Measurements from ENCODE around the gene TAGLN. TPM values are rescaled to one million over a fixed set of nuclear protein-coding genes. Genes with fewer than 3 reads are reported as not detected.

TAGLN gene
- total and polyA plus RNA-seq, 2 donors (not counting 1 experiment from before 2014, with no cell fraction given), result 17.9 to 51.8 TPM

DNA sequence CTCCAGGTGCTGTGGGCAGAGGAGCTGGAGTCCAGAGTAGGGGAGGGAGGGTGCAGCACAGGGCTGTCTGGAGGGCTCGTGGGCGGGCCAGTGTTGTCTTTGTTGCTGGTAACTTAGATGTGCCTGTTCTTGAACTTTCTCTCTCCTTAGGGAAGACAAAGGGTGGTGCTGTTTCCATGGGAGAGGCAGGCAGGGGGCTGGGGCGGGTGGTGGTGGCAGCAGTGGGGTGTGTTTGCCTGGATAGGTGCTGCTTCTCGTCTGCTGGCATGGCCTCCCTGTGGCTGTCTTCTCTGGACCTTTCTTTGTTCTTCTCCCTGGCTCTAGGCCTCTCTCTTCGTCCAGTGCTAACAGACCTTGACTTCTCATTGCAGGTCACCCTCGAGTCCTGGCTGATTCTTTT lies 12.2 kb upstream of the TAGLN start:
- peak overlapping the region; percentile 98 for H3K27ac Mint-ChIP-seq
- peaks cover 56 to 71% of the 10 kb centered on the region in 2 donors for H3K4me1 ChIP-seq (ENCODE audit: control insufficient read depth in 2 of 2, insufficient read depth in 2 of 2, low read length in 2 of 2)

DNA sequence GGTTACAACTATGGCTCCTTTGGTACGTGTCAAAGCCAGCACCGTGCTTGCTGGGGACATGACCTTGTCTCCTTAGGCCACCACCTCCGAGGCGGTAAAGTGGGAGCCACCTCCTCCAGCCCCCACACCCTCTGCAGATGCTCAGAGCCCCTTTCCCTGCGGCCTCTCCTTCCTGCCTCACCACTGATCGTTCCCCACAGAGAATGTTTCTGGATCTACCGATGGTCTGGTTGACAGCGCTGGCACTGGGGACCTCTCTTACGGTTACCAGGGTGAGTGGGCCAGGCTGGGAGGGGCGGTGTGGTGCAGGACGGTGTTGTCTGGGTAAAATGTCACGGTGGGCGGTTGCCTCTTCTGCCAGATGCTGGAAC lies 11.8 kb upstream of the TAGLN start:
- Histone ChIP-seq H3K79me2 (ENCODE audit: control insufficient read depth, insufficient read depth, low read length) (peaks cover 52% of the 10 kb centered on the region), H3K36me3 (replicated peaks in 1 of 2; ENCODE audit: control extremely low read depth in 1 of 2, control insufficient read depth in 1 of 2, extremely low read depth in 1 of 2, insufficient read depth in 2 of 2, low read length in 1 of 2) (peaks cover 0 to 62% of the 10 kb centered on the region in 2 experiments), H3K27me3 (replicated peaks in 1 of 4; ENCODE audit: control extremely low read depth in 1 of 4, control insufficient read depth in 3 of 4, insufficient read depth in 4 of 4, low read length in 3 of 4) (no peaks in the 10 kb centered on the region), H3K4me3 (ENCODE audit: control extremely low read depth in 1 of 5, extremely low read depth in 1 of 5, insufficient read depth in 1 of 5, low read depth in 2 of 5, low read length in 4 of 5) (peak overlapping the region in 1 of 5 experiments; percentile 56), H3K4me2 (replicated peaks; ENCODE audit: low read depth, low read length, poor library complexity, severe bottlenecking) (peak overlapping the region; percentile 73), H4K20me1 (ENCODE audit: control insufficient read depth, insufficient read depth, low read length, poor library complexity, severe bottlenecking) (no peaks in the 10 kb centered on the region), H3K4me1 (ENCODE audit: control insufficient read depth in 2 of 2, insufficient read depth in 2 of 2, low read length in 2 of 2) (peaks cover 56 to 72% of the 10 kb centered on the region in 2 donors), H2AFZ (ENCODE audit: insufficient read depth, low read depth, low read length, poor library complexity, severe bottlenecking) (no peak overlapping the region), H3K9me3 (ENCODE audit: control extremely low read depth in 1 of 3, control insufficient read depth in 2 of 3, insufficient read depth in 1 of 3, low read length in 2 of 3) (no peaks in the 10 kb centered on the region), H3K9ac (ENCODE audit: low read length) (no peak overlapping the region), H3K27ac (ENCODE audit: low read length in 2 of 2) (peak overlapping the region; percentile 90 to 91)
- ChIA-PET POLR2A (no interaction called here), CTCF (no interaction called here)
- intact Hi-C loops (cut with micrococcal nuclease), result no loop called here
- WGBS (ENCODE audit: insufficient coverage), result 93% methylated on average over 7 of the region's 13 CpGs
- Mint-ChIP-seq H3K4me1 (peaks cover 73% of the 10 kb centered on the region), H3K4me3 (peak overlapping the region; percentile 68), H3K27me3 (no peaks in the 10 kb centered on the region), H3K9me3 (ENCODE audit: insufficient read depth) (no peaks in the 10 kb centered on the region), H3K27ac (peak overlapping the region; percentile 98)
- DNase-seq (no peak), ATAC-seq (ENCODE audit: low read depth) (no peak)
- no peak for TF ChIP-seq EZH2 (IDR thresholded peaks at IDR 0.05; ENCODE audit: borderline replicate concordance, insufficient read depth, low read depth, low read length, poor library complexity, severe bottlenecking)
- TF ChIP-seq, protein P1, sequence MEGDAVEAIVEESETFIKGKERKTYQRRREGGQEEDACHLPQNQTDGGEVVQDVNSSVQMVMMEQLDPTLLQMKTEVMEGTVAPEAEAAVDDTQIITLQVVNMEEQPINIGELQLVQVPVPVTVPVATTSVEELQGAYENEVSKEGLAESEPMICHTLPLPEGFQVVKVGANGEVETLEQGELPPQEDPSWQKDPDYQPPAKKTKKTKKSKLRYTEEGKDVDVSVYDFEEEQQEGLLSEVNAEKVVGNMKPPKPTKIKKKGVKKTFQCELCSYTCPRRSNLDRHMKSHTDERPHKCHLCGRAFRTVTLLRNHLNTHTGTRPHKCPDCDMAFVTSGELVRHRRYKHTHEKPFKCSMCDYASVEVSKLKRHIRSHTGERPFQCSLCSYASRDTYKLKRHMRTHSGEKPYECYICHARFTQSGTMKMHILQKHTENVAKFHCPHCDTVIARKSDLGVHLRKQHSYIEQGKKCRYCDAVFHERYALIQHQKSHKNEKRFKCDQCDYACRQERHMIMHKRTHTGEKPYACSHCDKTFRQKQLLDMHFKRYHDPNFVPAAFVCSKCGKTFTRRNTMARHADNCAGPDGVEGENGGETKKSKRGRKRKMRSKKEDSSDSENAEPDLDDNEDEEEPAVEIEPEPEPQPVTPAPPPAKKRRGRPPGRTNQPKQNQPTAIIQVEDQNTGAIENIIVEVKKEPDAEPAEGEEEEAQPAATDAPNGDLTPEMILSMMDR (IDR thresholded peaks at IDR 0.05), result no peak

More for the DNA sequence above, 12.2 kb upstream of the TAGLN start:
- no peak overlapping the region for H3K9ac ChIP-seq (ENCODE audit: low read length)
- ATAC-seq (ENCODE audit: low read depth) (no peak), DNase-seq (no peak)
- Mint-ChIP-seq H3K4me3 (peak overlapping the region; percentile 68), H3K4me1 (peaks cover 69% of the 10 kb centered on the region), H3K9me3 (ENCODE audit: insufficient read depth) (no peaks in the 10 kb centered on the region), H3K27me3 (no peaks in the 10 kb centered on the region)
- H4K20me1 ChIP-seq (ENCODE audit: control insufficient read depth, insufficient read depth, low read length, poor library complexity, severe bottlenecking), result no peaks in the 10 kb centered on the region
- H3K27ac ChIP-seq (ENCODE audit: low read length in 2 of 2), result peak overlapping the region; percentile 90 to 91
- CTCF ChIA-PET, result no interaction called here
- intact Hi-C loops (cut with micrococcal nuclease), result no loop called here
- peaks cover 49% of the 10 kb centered on the region for H3K79me2 ChIP-seq (ENCODE audit: control insufficient read depth, insufficient read depth, low read length)
- H3K4me2 ChIP-seq (replicated peaks; ENCODE audit: low read depth, low read length, poor library complexity, severe bottlenecking), result peak overlapping the region; percentile 73
- TF ChIP-seq, protein P1 (IDR thresholded peaks at IDR 0.05), result no peak
- no peak for TF ChIP-seq EZH2 (IDR thresholded peaks at IDR 0.05; ENCODE audit: borderline replicate concordance, insufficient read depth, low read depth, low read length, poor library complexity, severe bottlenecking)
- no peaks in the 10 kb centered on the region for H3K27me3 ChIP-seq (replicated peaks in 1 of 4; ENCODE audit: control extremely low read depth in 1 of 4, control insufficient read depth in 3 of 4, insufficient read depth in 4 of 4, low read length in 3 of 4)
- H2AFZ ChIP-seq (ENCODE audit: insufficient read depth, low read depth, low read length, poor library complexity, severe bottlenecking), result no peak overlapping the region
- POLR2A ChIA-PET, result no interaction called here
- H3K4me3 ChIP-seq (ENCODE audit: control extremely low read depth in 1 of 5, extremely low read depth in 1 of 5, insufficient read depth in 1 of 5, low read depth in 2 of 5, low read length in 4 of 5), result peak overlapping the region in 3 of 5 experiments; percentile 13 to 56 (median 28)
- no peaks in the 10 kb centered on the region for H3K9me3 ChIP-seq (ENCODE audit: control extremely low read depth in 1 of 3, control insufficient read depth in 2 of 3, insufficient read depth in 1 of 3, low read length in 2 of 3)
- peaks cover 0 to 62% of the 10 kb centered on the region in 2 experiments for H3K36me3 ChIP-seq (replicated peaks in 1 of 2; ENCODE audit: control extremely low read depth in 1 of 2, control insufficient read depth in 1 of 2, extremely low read depth in 1 of 2, insufficient read depth in 2 of 2, low read length in 1 of 2)
- WGBS (ENCODE audit: insufficient coverage), result 73% methylated on average over 5 of the region's 6 CpGs

Data from B cell (primary cell).